Endothelial cell of umbilical vein (primary cell): ENCODE measurements around the gene ZBTB40. TPM values are rescaled to one million over a fixed set of nuclear protein-coding genes. Genes with fewer than 3 reads are reported as not detected.

Experiments used
- BruUV-seq: library from RNA; stranded (reverse); fragments of 400-500 nt; replicated peaks from 2 replicates; lab custom pipeline; 2021; lab: Mats Ljungman, UMichigan
- CTCF ChIA-PET: fragments of 300-600, 350-600 bp; sonication (Branson Sonifier 250); formaldehyde crosslinking; loops from one replicate; lab custom pipeline; 2021; ENCODE audit warnings: antibody characterized with exemption, inconsistent platforms; lab: Charles Lee
- POLR2A ChIA-PET: fragments of 300-600, 350-600 bp; sonication (Branson Sonifier 250); formaldehyde crosslinking; loops from one replicate; lab custom pipeline; 2021; ENCODE audit warnings: antibody characterized with exemption, inconsistent platforms; lab: Charles Lee
- DNase-seq: peaks from one replicate; pipeline ENCODE4 v3.0.0-alpha.2; 2011; ENCODE audit warnings: low read depth, low spot score
- FAIRE-seq: peaks from 2 replicates; lab custom pipeline; 2011; peaks lifted over from hg19 to GRCh38; lab: Jason Lieb, UNC
- H2AFZ ChIP-seq: 2 replicates; pipeline ENCODE4 v1.6.0; 2012; ENCODE audit warnings: low read depth, low read length, control low read depth, inconsistent platforms
- H3K27ac ChIP-seq: 2 replicates; pipeline ENCODE4 v1.5.1; 2011; ENCODE audit warnings: low read depth, mild to moderate bottlenecking, control low read depth, low read length, moderate library complexity; ENCODE audit not compliant: insufficient read depth
- H3K27me3 ChIP-seq, 2 experiments: 2 replicates each; pipeline versions ENCODE4 v1.6.0 to v1.6.1; 2011; ENCODE audit warnings: low read length in 2 of 2, mixed read lengths in 1 of 2; ENCODE audit not compliant: control insufficient read depth in 2 of 2, insufficient read depth in 2 of 2
- H3K36me3 ChIP-seq, 2 experiments: 2 replicates in 1 of 2; 3 replicates in 1 of 2; pipeline ENCODE4 v1.5.1; 2011; ENCODE audit warnings: low read length in 2 of 2, mild to moderate bottlenecking in 1 of 2, moderate library complexity in 1 of 2; ENCODE audit not compliant: control insufficient read depth in 2 of 2, insufficient read depth in 2 of 2; ENCODE audit errors: extremely low read depth in 1 of 2
- H3K4me1 ChIP-seq: 3 replicates; pipeline ENCODE4 v1.5.1; 2011; ENCODE audit warnings: mild to moderate bottlenecking, low read length; ENCODE audit not compliant: control insufficient read depth, insufficient read depth; ENCODE audit errors: extremely low read depth
- H3K4me2 ChIP-seq: 2 replicates; pipeline ENCODE4 v1.6.1; 2011; ENCODE audit warnings: low read length, control low read depth, mixed read lengths; ENCODE audit not compliant: insufficient read depth
- H3K4me3 ChIP-seq, 3 experiments: fragments of 200-600 bp in 1 of 3; sonication (generic), shearing (Covaris generic) in 1 of 3; replicated peaks in 1 of 3; 2 replicates each; pipeline ENCODE4 v1.5.1; 2011 to 2016; ENCODE audit warnings: control low read depth in 3 of 3, low read length in 3 of 3, mild to moderate bottlenecking in 2 of 3, inconsistent platforms in 1 of 3, low read depth in 1 of 3, moderate library complexity in 1 of 3; ENCODE audit not compliant: insufficient read depth in 1 of 3
- H3K79me2 ChIP-seq: 2 replicates; pipeline ENCODE4 v1.6.0; 2012; ENCODE audit warnings: low read length, inconsistent platforms; ENCODE audit not compliant: control insufficient read depth, insufficient read depth
- H3K9ac ChIP-seq: replicated peaks from 2 replicates; pipeline ENCODE3; 2011; ENCODE audit warnings: low read length, control low read depth; ENCODE audit not compliant: insufficient read depth; ENCODE audit errors: extremely low read depth
- H3K9me1 ChIP-seq: replicated peaks from 3 replicates; pipeline ENCODE4 v1.6.0; 2011; ENCODE audit warnings: mild to moderate bottlenecking, low read length; ENCODE audit not compliant: control insufficient read depth, insufficient read depth; ENCODE audit errors: extremely low read depth
- H3K9me3 ChIP-seq: replicated peaks from 2 replicates; pipeline ENCODE4 v1.5.1; 2012; ENCODE audit warnings: low read length, inconsistent platforms; ENCODE audit not compliant: control insufficient read depth, insufficient read depth
- H4K20me1 ChIP-seq: replicated peaks from 2 replicates; pipeline ENCODE3; 2011; ENCODE audit warnings: mild to moderate bottlenecking, low read length; ENCODE audit not compliant: control insufficient read depth, insufficient read depth; ENCODE audit errors: extremely low read depth
- CTCF ChIP-seq, 2 donors: IDR thresholded peaks; 1 replicate in 1 of 2; 2 replicates in 1 of 2; pipeline ENCODE4 v1.5.1; 2011; ENCODE audit warnings: low read length in 2 of 2, mild to moderate bottlenecking in 2 of 2, moderate library complexity in 2 of 2, control low read depth in 1 of 2, inconsistent platforms in 1 of 2, low read depth in 1 of 2; ENCODE audit not compliant: insufficient read depth in 1 of 2; ENCODE audit errors: extremely low read depth in 1 of 2
- FOS ChIP-seq: IDR thresholded peaks from 2 replicates; pipeline ENCODE4 v1.6.1; 2011; ENCODE audit warnings: mild to moderate bottlenecking, low read length, moderate library complexity, borderline replicate concordance; ENCODE audit not compliant: insufficient read depth
- GATA2 ChIP-seq: IDR thresholded peaks from 2 replicates; pipeline ENCODE4 v1.7.0; 2011; ENCODE audit warnings: low read depth, mild to moderate bottlenecking, moderate library complexity, mixed read lengths, low read length; ENCODE audit not compliant: insufficient read length, insufficient read depth
- JUN ChIP-seq: IDR thresholded peaks from 2 replicates; pipeline ENCODE4 v1.6.1; 2011; ENCODE audit warnings: borderline replicate concordance, low read depth; ENCODE audit not compliant: insufficient read length, insufficient read depth
- MAX ChIP-seq: IDR thresholded peaks from 2 replicates; pipeline ENCODE4 v1.6.1; 2011; ENCODE audit not compliant: insufficient read depth, insufficient read length
- POLR2A ChIP-seq: IDR thresholded peaks from 2 replicates; pipeline ENCODE4 v1.6.1; 2012; ENCODE audit warnings: low read depth, mild to moderate bottlenecking, control low read depth, low read length
- POLR2AphosphoS5 ChIP-seq: IDR thresholded peaks from 2 replicates; pipeline ENCODE4 v1.6.1; 2012; ENCODE audit warnings: low read depth, mild to moderate bottlenecking, control low read depth, low read length, moderate library complexity; ENCODE audit not compliant: insufficient read depth
- dilution Hi-C: fragments of 300-500 bp; cut with MboI; formaldehyde crosslinking; loops from one replicate; pipeline ENCODE4 v1.15.0; 2019; ENCODE audit warnings: low sequenced_read_pairs; ENCODE audit not compliant: extremely low pct_ligation_motif_present
- intact Hi-C: fragments of 100-400 bp; cut with micrococcal nuclease; formaldehyde crosslinking; loops from one replicate; pipeline ENCODE4 v1.10.0; 2022
- polyA plus RNA-seq, 4 experiments: library from polyadenylated mRNA; depleted of rRNA in 3 of 4; stranded (reverse) in 3 of 4; unstranded in 1 of 4; fragments of >200 nt; gene quantifications; 2 replicates each; pipeline versions ENCODE4 v1.2.1 to v1.2.3, GENCODE V29; 2011 to 2012; ENCODE audit warnings: missing spikeins in 1 of 4
- total RNA-seq: library from RNA; stranded (reverse); gene quantifications from 2 replicates; pipeline ENCODE4 v1.2.3, GENCODE V29; 2021

The ZBTB40 gene
- total and polyA plus RNA-seq, 2 donors (not counting 3 experiments of a cell fraction or from before 2014, with no cell fraction given) = 12.3 to 21.3 TPM

- TF ChIP-seq POLR2AphosphoS5 = no peak
- no peak for TF ChIP-seq POLR2A
- TF ChIP-seq JUN = no peak
- no peak for TF ChIP-seq CTCF (IDR thresholded peaks at IDR 0.05; ENCODE audit: extremely low read depth in 1 of 2, insufficient read depth in 1 of 2, low read depth in 1 of 2, low read length in 2 of 2)
- TF ChIP-seq MAX = no peak
- TF ChIP-seq FOS = no peak
- no peak for TF ChIP-seq GATA2
- peaks cover 6% of the 10 kb centered on the region for H3K79me2 ChIP-seq
- ChIA-PET POLR2A (no interaction called here), CTCF (no interaction called here)
- dilution Hi-C loops (no loop called here), intact Hi-C loops (no loop called here)
- no peak overlapping the region for H3K9ac ChIP-seq
- no peaks in the 10 kb centered on the region for H3K9me1 ChIP-seq
- FAIRE-seq = no peak
- no peak overlapping the region for H2AFZ ChIP-seq
- DNase-seq = no peak
- no peak overlapping the region for H3K4me3 ChIP-seq
- H3K27me3 ChIP-seq = no peaks in the 10 kb centered on the region
- H3K4me2 ChIP-seq = no peak overlapping the region
- no peak overlapping the region for H3K27ac ChIP-seq
- BruUV-seq = no TSS peak
- H3K9me3 ChIP-seq = no peaks in the 10 kb centered on the region
- H3K4me1 ChIP-seq = peaks cover 4% of the 10 kb centered on the region
- H4K20me1 ChIP-seq = no peaks in the 10 kb centered on the region
- H3K36me3 ChIP-seq = no peaks in the 10 kb centered on the region
Measured at GRCh38 chr1:22450351-22451021, 1.2 kb upstream of the ZBTB40 start.
